Fibroblast of lung (primary cell): ENCODE results near the gene TRAF2.
"Not testable (repeated sequence)": the region's sequence is repeated elsewhere in the genome, so short reads cannot be mapped to it uniquely, and the experiment has no call there.

Experiments
- CTCF ChIP-seq, 2 donors: IDR thresholded peaks in 1 of 2; conservative IDR thresholded peaks in 1 of 2; 1 replicate in 1 of 2; 2 replicates in 1 of 2; pipeline ENCODE4 v1.5.1; 2011 to 2012; ENCODE audit warnings: low read length in 2 of 2, control low read depth in 1 of 2, inconsistent platforms in 1 of 2, low read depth in 1 of 2, mild to moderate bottlenecking in 1 of 2
- EZH2 ChIP-seq: IDR thresholded peaks from 2 replicates; pipeline ENCODE4 v1.5.1; 2012; ENCODE audit warnings: low read length, control low read depth, mild to moderate bottlenecking; ENCODE audit errors: missing control alignments

- not testable (repeated sequence) for TF ChIP-seq EZH2; CTCF (conservative IDR thresholded peaks at IDR 0.05 in 1 of 2, IDR thresholded peaks at IDR 0.05 in 1 of 2; ENCODE audit: low read depth in 1 of 2, low read length in 2 of 2)
Observed at GRCh38 chr9:136841646-136842379, 44.5 kb upstream of the TRAF2 start.
